ENCODE measurements around the gene HDGFL2. TPM values are rescaled to one million over a fixed set of nuclear protein-coding genes. Genes with fewer than 3 reads are reported as not detected.
A peak's percentile ranks its signal among the peaks of the same experiment; 100 is the strongest.

The HDGFL2 gene
- total RNA-seq, 1 donor from 2014 or later, result 33.9 TPM

GRCh38 chr19:4531562-4532165 lies 59.6 kb downstream of the HDGFL2 start:
- peak overlapping the region; percentile 25 for H3K27ac ChIP-seq (ENCODE audit: low read depth, low read length)
- H3K4me1 ChIP-seq (ENCODE audit: control insufficient read depth in 3 of 3, insufficient read depth in 3 of 3, low read length in 3 of 3), result peaks cover 17 to 47% (median 31%) of the 10 kb centered on the region in 3 donors
- H3K9ac ChIP-seq (ENCODE audit: low read depth in 1 of 3, low read length in 3 of 3), result no peak overlapping the region

DNA sequence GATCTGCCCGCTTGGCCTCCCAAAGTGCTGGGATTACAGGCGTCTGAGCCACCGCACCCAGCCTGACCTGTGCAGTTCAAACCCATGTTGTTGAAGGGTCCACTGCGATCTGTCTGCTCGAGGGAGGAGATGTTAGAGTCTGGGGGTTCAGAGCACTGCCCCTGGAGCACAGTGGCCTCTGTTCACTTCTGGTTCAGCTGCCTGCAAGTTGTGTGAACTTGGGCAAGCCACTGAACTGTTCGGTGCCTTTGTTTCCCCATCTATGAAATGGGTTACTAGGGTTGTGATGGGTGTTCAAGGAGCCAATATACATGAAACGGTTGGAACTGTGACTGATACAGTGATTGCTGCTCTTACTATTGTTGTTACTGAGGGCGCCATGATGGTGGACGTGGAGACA lies 61.2 kb downstream of the HDGFL2 start:
- H3K27me3 ChIP-seq (ENCODE audit: control insufficient read depth in 3 of 3, insufficient read depth in 3 of 3, low read length in 3 of 3), result no peaks in the 10 kb centered on the region
- no peak overlapping the region for H3K4me3 ChIP-seq (ENCODE audit: low read length in 3 of 3)
- H3K9ac ChIP-seq (ENCODE audit: low read depth in 1 of 3, low read length in 3 of 3), result no peak overlapping the region
- H3K9me3 ChIP-seq (ENCODE audit: control insufficient read depth in 3 of 3, low read length in 3 of 3), result no peaks in the 10 kb centered on the region
- peaks cover 29 to 61% (median 45%) of the 10 kb centered on the region in 3 donors for H3K4me1 ChIP-seq (ENCODE audit: control insufficient read depth in 3 of 3, insufficient read depth in 3 of 3, low read length in 3 of 3)
- H3K36me3 ChIP-seq (ENCODE audit: control insufficient read depth in 3 of 3, insufficient read depth in 3 of 3, low read length in 3 of 3), result peaks cover 0 to 5% (median 4%) of the 10 kb centered on the region in 3 donors
- peak overlapping the region; percentile 88 for H3K27ac ChIP-seq (ENCODE audit: low read depth, low read length)

More at GRCh38 chr19:4531562-4532165, 59.6 kb downstream of the HDGFL2 start:
- Histone ChIP-seq H3K36me3 (ENCODE audit: control insufficient read depth in 3 of 3, insufficient read depth in 3 of 3, low read length in 3 of 3) (peaks cover 0 to 5% (median 4%) of the 10 kb centered on the region in 3 donors), H3K9me3 (ENCODE audit: control insufficient read depth in 3 of 3, low read length in 3 of 3) (no peaks in the 10 kb centered on the region), H3K27me3 (ENCODE audit: control insufficient read depth in 3 of 3, insufficient read depth in 3 of 3, low read length in 3 of 3) (no peaks in the 10 kb centered on the region), H3K4me3 (ENCODE audit: low read length in 3 of 3) (no peak overlapping the region)

GRCh38 chr19:4533835-4534424 lies 61.8 kb downstream of the HDGFL2 start:
- Histone ChIP-seq H3K4me1 (ENCODE audit: control insufficient read depth in 3 of 3, insufficient read depth in 3 of 3, low read length in 3 of 3) (peaks cover 30 to 61% (median 47%) of the 10 kb centered on the region in 3 donors), H3K36me3 (ENCODE audit: control insufficient read depth in 3 of 3, insufficient read depth in 3 of 3, low read length in 3 of 3) (peaks cover 0 to 4% (median 2%) of the 10 kb centered on the region in 3 donors), H3K4me3 (ENCODE audit: low read length in 3 of 3) (peak overlapping the region in 2 of 3 donors; percentile 52 to 81), H3K27ac (ENCODE audit: low read depth, low read length) (peak overlapping the region; percentile 88), H3K9ac (ENCODE audit: low read depth in 1 of 3, low read length in 3 of 3) (no peak overlapping the region), H3K27me3 (ENCODE audit: control insufficient read depth in 3 of 3, insufficient read depth in 3 of 3, low read length in 3 of 3) (no peaks in the 10 kb centered on the region), H3K9me3 (ENCODE audit: control insufficient read depth in 3 of 3, low read length in 3 of 3) (no peaks in the 10 kb centered on the region)

DNA sequence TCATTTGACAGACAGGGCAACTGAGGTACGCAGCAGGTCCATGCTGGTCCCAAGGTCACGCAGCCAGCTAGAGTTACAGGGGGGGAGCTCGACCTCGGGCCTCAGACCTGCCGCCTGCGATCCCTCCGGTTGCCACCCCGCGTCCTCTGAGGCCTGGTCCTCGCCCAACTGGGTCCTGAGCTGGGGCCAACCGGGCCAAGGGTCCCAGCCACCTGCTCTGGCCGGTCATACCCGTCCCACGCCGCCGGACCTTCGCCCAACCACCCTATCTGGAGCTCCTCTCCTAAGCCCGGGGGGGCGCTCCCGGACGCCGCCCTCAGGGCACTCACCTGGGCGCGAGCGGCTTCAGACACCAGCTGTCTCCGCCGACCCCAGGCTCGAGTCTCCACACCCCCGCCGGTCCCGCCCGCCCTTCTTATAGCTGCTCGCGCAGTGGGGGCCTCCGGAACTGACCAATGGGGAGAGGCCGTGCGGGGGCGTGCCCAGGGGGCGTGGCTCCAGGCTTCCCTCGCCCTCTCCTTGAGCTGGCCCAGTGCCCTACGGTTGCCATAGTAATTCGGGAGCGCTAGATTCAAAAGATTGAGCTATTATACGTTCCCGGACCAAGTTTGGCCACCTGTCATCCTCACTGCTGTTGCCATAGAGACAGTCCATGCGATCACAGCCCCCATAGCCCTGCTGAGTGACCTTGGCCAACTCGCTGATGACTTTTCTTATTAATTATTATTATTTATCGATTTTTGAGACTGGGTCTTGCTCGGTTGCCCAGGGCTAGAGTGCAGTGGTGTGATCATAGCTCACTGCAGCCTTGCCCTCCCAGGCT lies 63.0 kb downstream of the HDGFL2 start, which contains the start of gene PLIN5:
Gene PLIN5 (minus strand): TSS at position 389 of the 823 bp plus-strand sequence. CDS start 1,150 bp downstream, outside the sequence.
- Histone ChIP-seq H3K9ac (ENCODE audit: low read depth in 1 of 3, low read length in 3 of 3) (peak within 1 kb of the TSS; percentile 51 to 86 (median 77)), H3K27ac (ENCODE audit: low read depth, low read length) (peak within 1 kb of the TSS; percentile 88), H3K4me1 (ENCODE audit: control insufficient read depth in 3 of 3, insufficient read depth in 3 of 3, low read length in 3 of 3) (peaks cover 30 to 66% (median 47%) of the 10 kb centered on the region in 3 donors), H3K27me3 (ENCODE audit: control insufficient read depth in 3 of 3, insufficient read depth in 3 of 3, low read length in 3 of 3) (no peaks in the 10 kb centered on the region), H3K4me3 (ENCODE audit: low read length in 3 of 3) (peak within 1 kb of the TSS; percentile 48 to 81 (median 77)), H3K36me3 (ENCODE audit: control insufficient read depth in 3 of 3, insufficient read depth in 3 of 3, low read length in 3 of 3) (no peaks in the 10 kb centered on the region), H3K9me3 (ENCODE audit: control insufficient read depth in 3 of 3, low read length in 3 of 3) (no peaks in the 10 kb centered on the region)

DNA sequence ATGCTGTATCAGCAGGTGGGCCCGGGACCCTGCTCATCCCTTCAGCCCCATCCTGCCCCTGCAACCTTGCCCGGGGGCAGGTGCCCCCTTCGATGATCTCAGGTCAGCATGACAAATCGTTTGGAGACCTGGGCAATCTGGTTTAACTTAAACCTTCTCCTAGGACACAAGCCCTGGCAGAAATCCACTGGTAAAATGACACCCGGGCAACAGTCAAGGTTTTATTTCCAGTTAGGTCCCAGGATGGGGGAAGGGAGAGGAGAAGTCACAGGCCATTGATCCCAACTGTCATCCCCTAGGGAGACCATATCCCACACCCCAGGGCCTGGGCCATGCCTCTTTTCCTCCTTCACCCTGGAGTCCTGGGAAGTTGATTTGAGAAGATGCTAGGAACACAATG lies 64.7 kb downstream of the HDGFL2 start:
- no peaks in the 10 kb centered on the region for H3K9me3 ChIP-seq (ENCODE audit: control insufficient read depth in 3 of 3, low read length in 3 of 3)
- H3K9ac ChIP-seq (ENCODE audit: low read depth in 1 of 3, low read length in 3 of 3), result peak overlapping the region; percentile 40 to 78 (median 40)
- H3K4me3 ChIP-seq (ENCODE audit: low read length in 3 of 3), result no peak overlapping the region
- H3K27me3 ChIP-seq (ENCODE audit: control insufficient read depth in 3 of 3, insufficient read depth in 3 of 3, low read length in 3 of 3), result no peaks in the 10 kb centered on the region
- H3K27ac ChIP-seq (ENCODE audit: low read depth, low read length), result peak overlapping the region; percentile 88
- peaks cover 30 to 59% (median 41%) of the 10 kb centered on the region in 3 donors for H3K4me1 ChIP-seq (ENCODE audit: control insufficient read depth in 3 of 3, insufficient read depth in 3 of 3, low read length in 3 of 3)
- no peaks in the 10 kb centered on the region for H3K36me3 ChIP-seq (ENCODE audit: control insufficient read depth in 3 of 3, insufficient read depth in 3 of 3, low read length in 3 of 3)

DNA sequence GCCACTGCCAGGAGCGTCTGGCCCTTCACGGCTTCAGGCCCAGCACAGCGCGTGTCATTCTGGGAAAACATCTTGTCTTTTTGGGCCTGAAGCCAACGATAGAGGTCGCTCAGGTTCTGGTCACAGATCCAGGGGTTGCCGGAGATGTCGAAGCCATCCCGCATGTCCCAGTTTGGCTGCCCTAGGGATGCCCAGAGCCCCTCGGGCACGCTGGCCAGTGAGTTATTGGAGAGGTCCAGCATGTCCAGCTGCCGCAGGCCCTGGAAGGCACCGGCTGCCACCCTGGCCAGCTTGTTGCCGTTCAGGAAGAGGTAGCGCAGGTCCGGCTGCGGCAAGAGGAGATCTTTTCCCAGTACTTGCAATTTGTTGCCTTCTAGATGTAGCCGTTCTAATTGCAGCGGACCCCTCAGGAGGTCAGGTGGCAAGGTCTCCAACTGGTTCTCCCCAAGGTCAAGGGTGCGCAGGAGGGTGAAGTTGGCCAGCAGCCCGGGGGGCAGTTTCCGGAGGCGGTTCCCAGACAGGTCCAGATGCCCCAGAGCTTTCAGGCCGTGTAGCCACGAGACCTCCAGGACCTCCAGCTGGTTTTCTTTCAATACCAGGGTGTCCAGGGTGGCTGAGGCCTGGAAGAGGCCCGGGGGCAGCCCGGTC lies 66.0 kb downstream of the HDGFL2 start:
- Histone ChIP-seq H3K9ac (ENCODE audit: low read depth in 1 of 3, low read length in 3 of 3) (peak overlapping the region in 1 of 3 donors; percentile 57), H3K27ac (ENCODE audit: low read depth, low read length) (peak overlapping the region; percentile 40), H3K9me3 (ENCODE audit: control insufficient read depth in 3 of 3, low read length in 3 of 3) (no peaks in the 10 kb centered on the region), H3K4me3 (ENCODE audit: low read length in 3 of 3) (no peak overlapping the region), H3K4me1 (ENCODE audit: control insufficient read depth in 3 of 3, insufficient read depth in 3 of 3, low read length in 3 of 3) (peaks cover 30 to 56% (median 41%) of the 10 kb centered on the region in 3 donors), H3K36me3 (ENCODE audit: control insufficient read depth in 3 of 3, insufficient read depth in 3 of 3, low read length in 3 of 3) (no peaks in the 10 kb centered on the region), H3K27me3 (ENCODE audit: control insufficient read depth in 3 of 3, insufficient read depth in 3 of 3, low read length in 3 of 3) (no peaks in the 10 kb centered on the region)

- Histone ChIP-seq H3K4me1 (ENCODE audit: control insufficient read depth in 3 of 3, insufficient read depth in 3 of 3, low read length in 3 of 3) (peaks cover 30 to 52% (median 41%) of the 10 kb centered on the region in 3 donors), H3K9ac (ENCODE audit: low read depth in 1 of 3, low read length in 3 of 3) (peak overlapping the region in 1 of 3 donors; percentile 33), H3K9me3 (ENCODE audit: control insufficient read depth in 3 of 3, low read length in 3 of 3) (no peaks in the 10 kb centered on the region), H3K36me3 (ENCODE audit: control insufficient read depth in 3 of 3, insufficient read depth in 3 of 3, low read length in 3 of 3) (no peaks in the 10 kb centered on the region), H3K4me3 (ENCODE audit: low read length in 3 of 3) (no peak overlapping the region), H3K27me3 (ENCODE audit: control insufficient read depth in 3 of 3, insufficient read depth in 3 of 3, low read length in 3 of 3) (no peaks in the 10 kb centered on the region), H3K27ac (ENCODE audit: low read depth, low read length) (no peak overlapping the region)
These were observed 66.5 kb downstream of the HDGFL2 start for GRCh38 chr19:4538601-4538954.

GRCh38 chr19:4539169-4539692 lies 67.1 kb downstream of the HDGFL2 start:
- H3K9me3 ChIP-seq (ENCODE audit: control insufficient read depth in 3 of 3, low read length in 3 of 3), result no peaks in the 10 kb centered on the region
- no peaks in the 10 kb centered on the region for H3K27me3 ChIP-seq (ENCODE audit: control insufficient read depth in 3 of 3, insufficient read depth in 3 of 3, low read length in 3 of 3)
- no peak overlapping the region for H3K27ac ChIP-seq (ENCODE audit: low read depth, low read length)
- H3K9ac ChIP-seq (ENCODE audit: low read depth in 1 of 3, low read length in 3 of 3), result no peak overlapping the region
- H3K4me3 ChIP-seq (ENCODE audit: low read length in 3 of 3), result no peak overlapping the region
- no peaks in the 10 kb centered on the region for H3K36me3 ChIP-seq (ENCODE audit: control insufficient read depth in 3 of 3, insufficient read depth in 3 of 3, low read length in 3 of 3)
- H3K4me1 ChIP-seq (ENCODE audit: control insufficient read depth in 3 of 3, insufficient read depth in 3 of 3, low read length in 3 of 3), result peaks cover 30 to 45% (median 35%) of the 10 kb centered on the region in 3 donors

GRCh38 chr19:4539693-4540581 lies 67.8 kb downstream of the HDGFL2 start, which contains the start of gene LRG1:
Gene LRG1 (minus strand): TSS chr19:4540036. CDS start chr19:4540013, 23 bp downstream.
- no peak within 1 kb of the TSS for H3K4me3 ChIP-seq (ENCODE audit: low read length in 3 of 3)
- H3K27ac ChIP-seq (ENCODE audit: low read depth, low read length), result no peak within 1 kb of the TSS

More at GRCh38 chr19:4539693-4540581, 67.8 kb downstream of the HDGFL2 start, which contains the start of gene LRG1:
- Histone ChIP-seq H3K36me3 (ENCODE audit: control insufficient read depth in 3 of 3, insufficient read depth in 3 of 3, low read length in 3 of 3) (no peaks in the 10 kb centered on the region), H3K27me3 (ENCODE audit: control insufficient read depth in 3 of 3, insufficient read depth in 3 of 3, low read length in 3 of 3) (no peaks in the 10 kb centered on the region), H3K4me1 (ENCODE audit: control insufficient read depth in 3 of 3, insufficient read depth in 3 of 3, low read length in 3 of 3) (peaks cover 26 to 39% (median 31%) of the 10 kb centered on the region in 3 donors), H3K9ac (ENCODE audit: low read depth in 1 of 3, low read length in 3 of 3) (no peak within 1 kb of the TSS), H3K9me3 (ENCODE audit: control insufficient read depth in 3 of 3, low read length in 3 of 3) (no peaks in the 10 kb centered on the region)

Measured in skeletal muscle tissue (tissue), 4 donors.